ENCODE results near the gene FER1L5.

The FER1L5 gene

GRCh38 chr2:96715658-96716057 is 73.1 kb downstream of the FER1L5 start:
- POLR2A ChIA-PET, result no interaction called here
- TF ChIP-seq CTCF (IDR thresholded peaks at IDR 0.05; ENCODE audit: control extremely low read depth, extremely low read depth, low read depth, missing control alignments), result no peak
- CTCF ChIA-PET, result no interaction called here
- no peak for DNase-seq (ENCODE audit: extremely low spot score)

- TF ChIP-seq CTCF (IDR thresholded peaks at IDR 0.05; ENCODE audit: control extremely low read depth, extremely low read depth, low read depth, missing control alignments), result no peak
- no peak for DNase-seq (ENCODE audit: extremely low spot score)
- POLR2A ChIA-PET, result no interaction called here
- CTCF ChIA-PET, result no interaction called here
Measured at GRCh38 chr2:96716388-96716787, 73.8 kb downstream of the FER1L5 start.

- DNase-seq (ENCODE audit: extremely low spot score), result no peak
- TF ChIP-seq CTCF (IDR thresholded peaks at IDR 0.05; ENCODE audit: control extremely low read depth, extremely low read depth, low read depth, missing control alignments), result no peak
- POLR2A ChIA-PET, result no interaction called here
- CTCF ChIA-PET, result no interaction called here
Measured at GRCh38 chr2:96726131-96726530, 83.6 kb downstream of the FER1L5 start.

- DNase-seq (ENCODE audit: extremely low spot score), result no peak
- ChIA-PET POLR2A (no interaction called here), CTCF (no interaction called here)
- TF ChIP-seq CTCF (IDR thresholded peaks at IDR 0.05; ENCODE audit: control extremely low read depth, extremely low read depth, low read depth, missing control alignments), result no peak
Measured at GRCh38 chr2:96727431-96727830, 84.9 kb downstream of the FER1L5 start.

GRCh38 chr2:96729748-96730147 is 87.2 kb downstream of the FER1L5 start:
- ChIA-PET CTCF (no interaction called here), POLR2A (no interaction called here)
- no peak for TF ChIP-seq CTCF (IDR thresholded peaks at IDR 0.05; ENCODE audit: control extremely low read depth, extremely low read depth, low read depth, missing control alignments)
- DNase-seq (ENCODE audit: extremely low spot score), result no peak

- no peak for DNase-seq (ENCODE audit: extremely low spot score)
- TF ChIP-seq CTCF (IDR thresholded peaks at IDR 0.05; ENCODE audit: control extremely low read depth, extremely low read depth, low read depth, missing control alignments), result no peak
- CTCF ChIA-PET, result no interaction called here
- POLR2A ChIA-PET, result no interaction called here
Measured at GRCh38 chr2:96730212-96730611, 87.6 kb downstream of the FER1L5 start.

- CTCF ChIA-PET, result interaction anchor here (1.7 kb wide), 1 partner anchor 67 kb away, joined by 6 read pairs; no protein-coding TSS in a partner anchor
Measured at GRCh38 chr2:96733931-96734330, 91.4 kb downstream of the FER1L5 start.

More at GRCh38 chr2:96733931-96734330, 91.4 kb downstream of the FER1L5 start:
- TF ChIP-seq CTCF (IDR thresholded peaks at IDR 0.05; ENCODE audit: control extremely low read depth, extremely low read depth, low read depth, missing control alignments), result no peak
- no peak for DNase-seq (ENCODE audit: extremely low spot score)
- POLR2A ChIA-PET, result no interaction called here

Measured in GM10248 (cell line).